GM12878 (cell line): ENCODE results near the gene ARMC3. TPM values are rescaled to one million over a fixed set of nuclear protein-coding genes. Genes with fewer than 3 reads are reported as not detected.

Experiments
- ATAC-seq: fragments of 200-7000 bp; cut with Tn5 transposase; 3 replicates; pipeline ENCODE4 v1.9.1; 2020; ENCODE audit warnings: mild to moderate bottlenecking, moderate library complexity
- BruUV-seq: library from RNA; stranded (reverse); fragments of 400-500 nt; replicated peaks from 2 replicates; lab custom pipeline; 2021; lab: Mats Ljungman, UMichigan
- CTCF ChIA-PET: fragments of 300-600 bp; sonication (Branson Sonifier 250); formaldehyde crosslinking; extraction: SDS; loops from one replicate; lab custom pipeline; 2021; ENCODE audit warnings: inconsistent platforms; lab: Yijun Ruan, JAX
- POLR2A ChIA-PET: fragments of 350-600 bp; formaldehyde crosslinking; extraction: SDS; loops from one replicate; lab custom pipeline; 2021; ENCODE audit warnings: inconsistent platforms; lab: Charles Lee
- RAD21 ChIA-PET: fragments of 300-600 bp; sonication (Branson Sonifier 250); formaldehyde crosslinking; loops from one replicate; lab custom pipeline; 2023; ENCODE audit warnings: antibody characterized with exemption; ENCODE audit not compliant: unreplicated experiment; lab: Charles Lee
- SMC1A ChIA-PET: fragments of 300-600 bp; sonication (Branson Sonifier 250); formaldehyde crosslinking; loops from one replicate; lab custom pipeline; 2023; ENCODE audit not compliant: unreplicated experiment, uncharacterized antibody; lab: Charles Lee
- DNase-seq: peaks from one replicate; pipeline ENCODE4 v3.0.0-alpha.2; 2011; ENCODE audit warnings: low read depth, low spot score
- FAIRE-seq: peaks from 3 replicates; lab custom pipeline; 2011; peaks lifted over from hg19 to GRCh38; lab: Jason Lieb, UNC
- H2AFZ ChIP-seq: 2 replicates; pipeline ENCODE4 v1.6.0; 2011; ENCODE audit warnings: low read depth, low read length, control low read depth; ENCODE audit not compliant: control insufficient read depth
- H3K27ac ChIP-seq: 2 replicates; pipeline ENCODE4 v1.5.1; 2011; ENCODE audit warnings: control low read depth; ENCODE audit not compliant: control insufficient read depth, insufficient read depth
- H3K27me3 ChIP-seq, 2 experiments: replicated peaks in 1 of 2; 2 replicates each; pipeline versions ENCODE4 v1.6.0 to v1.6.1; 2011; ENCODE audit warnings: low read length in 1 of 2; ENCODE audit not compliant: control insufficient read depth in 2 of 2, insufficient read depth in 2 of 2
- H3K36me3 ChIP-seq, 2 experiments: 2 replicates each; pipeline ENCODE4 v1.5.1; 2011; ENCODE audit warnings: low read length in 1 of 2; ENCODE audit not compliant: control insufficient read depth in 2 of 2, insufficient read depth in 2 of 2
- H3K4me1 ChIP-seq: 2 replicates; pipeline ENCODE4 v1.6.1; 2011; ENCODE audit warnings: mild to moderate bottlenecking, low read length, moderate library complexity, mixed read lengths; ENCODE audit not compliant: control insufficient read depth, insufficient read depth
- H3K4me2 ChIP-seq: 2 replicates; pipeline ENCODE4 v1.6.0; 2011; ENCODE audit warnings: control low read depth; ENCODE audit not compliant: control insufficient read depth, insufficient read depth
- H3K4me3 ChIP-seq: fragments of 200-600 bp; sonication (generic); 2 replicates; pipeline ENCODE4 v1.5.1; 2016
- H3K79me2 ChIP-seq: 2 replicates; pipeline ENCODE4 v1.6.0; 2011; ENCODE audit warnings: low read length; ENCODE audit not compliant: control insufficient read depth, insufficient read depth
- H3K9ac ChIP-seq: 2 replicates; pipeline ENCODE4 v1.8.0; 2011; ENCODE audit warnings: low read length, control low read depth, mixed read lengths; ENCODE audit not compliant: control insufficient read depth, insufficient read depth
- H3K9me3 ChIP-seq: replicated peaks from 3 replicates; pipeline ENCODE4 v1.5.1; 2011; ENCODE audit warnings: mild to moderate bottlenecking, low read length; ENCODE audit not compliant: control insufficient read depth, insufficient read depth
- H4K20me1 ChIP-seq: 2 replicates; pipeline ENCODE4 v1.6.0; 2011; ENCODE audit not compliant: control insufficient read depth, insufficient read depth
- ASH2L ChIP-seq: fragments of 300-600, 200-600 bp; sonication (generic); IDR thresholded peaks from 2 replicates; pipeline ENCODE4 v1.6.1; 2017; ENCODE audit warnings: low read depth, mild to moderate bottlenecking, borderline replicate concordance
- ETV6 ChIP-seq, 2 experiments: fragments of 450-650 bp in 1 of 2; IDR thresholded peaks in 1 of 2; conservative IDR thresholded peaks in 1 of 2; 2 replicates each; pipeline ENCODE4 v1.6.1; 2014; ENCODE audit warnings: antibody characterized with exemption in 1 of 2, borderline replicate concordance in 1 of 2, low read depth in 1 of 2, mild to moderate bottlenecking in 1 of 2, moderate library complexity in 1 of 2
- JUNB ChIP-seq: IDR thresholded peaks from 2 replicates; pipeline ENCODE4 v1.6.1; 2016; ENCODE audit warnings: antibody characterized with exemption, mild to moderate bottlenecking
- NR2C2 ChIP-seq: IDR thresholded peaks from 2 replicates; pipeline ENCODE4 v1.6.1; 2011; ENCODE audit warnings: borderline replicate concordance, low read depth; ENCODE audit not compliant: control insufficient read depth, insufficient read length
- PML ChIP-seq: IDR thresholded peaks from 2 replicates; pipeline ENCODE4 v1.6.1; 2012; ENCODE audit warnings: low read length, inconsistent platforms
- SIN3A ChIP-seq: IDR thresholded peaks from 2 replicates; pipeline ENCODE4 v1.6.1; 2012; ENCODE audit warnings: low read depth, low read length, improper control_type of control experiment
- SUPT20H ChIP-seq: IDR thresholded peaks from 2 replicates; pipeline ENCODE4 v1.6.1; 2011; ENCODE audit warnings: low read depth, mild to moderate bottlenecking, low read length, moderate library complexity, borderline replicate concordance; ENCODE audit not compliant: control insufficient read depth
- ZNF217 ChIP-seq: fragments of 450-650 bp; IDR thresholded peaks from 2 replicates; pipeline ENCODE4 v1.6.1; 2017; ENCODE audit warnings: antibody characterized with exemption, mild to moderate bottlenecking
- WGBS: methylation state at CpG from one replicate; pipeline ENCODE4 v1.1.6; 2016; ENCODE audit warnings: low lambda C conversion rate; ENCODE audit not compliant: insufficient replicate concordance, insufficient coverage; ENCODE audit errors: missing lambda C conversion rate; 5-methylcytosine and 5-hydroxymethylcytosine counted together
- in situ Hi-C: fragments of 300-500 bp; cut with MboI; formaldehyde crosslinking; loops from 9 replicates; pipeline ENCODE4 v1.14.3; 2018; ENCODE audit warnings: mixed read lengths
- intact Hi-C: fragments of 100-400 bp; cut with micrococcal nuclease; formaldehyde crosslinking; loops from one replicate; pipeline ENCODE4 v1.14.2; 2022; ENCODE audit not compliant: unreplicated experiment
- polyA plus RNA-seq, 11 experiments: library from polyadenylated mRNA; depleted of rRNA in 4 of 11; unstranded in 6 of 11; stranded (reverse) in 5 of 11; fragments of >200 nt; fragmentation: Nextera tagmentation in 4 of 11; fragmentation: Illumina TruSeq in 1 of 11; extraction: Ambion mirVana in 4 of 11; extraction: Trizol in 1 of 11; gene quantifications; 1 replicate in 1 of 11; 2 replicates in 10 of 11; pipeline versions ENCODE4 v1.2.1 to v1.2.3, GENCODE V29; 2011 to 2016; ENCODE audit warnings: inconsistent platforms in 2 of 11, missing spikeins in 2 of 11, low read depth in 1 of 11
- total RNA-seq, 4 experiments: library from RNA; depleted of rRNA in 3 of 4; stranded (reverse); fragments of >200 nt in 3 of 4; fragmentation: Illumina TruSeq in 1 of 4; extraction: Trizol in 1 of 4; gene quantifications; 2 replicates each; pipeline versions ENCODE4 v1.2.1 to v1.2.3, GENCODE V29; 2013 to 2021

The ARMC3 gene
- total and polyA plus RNA-seq, 10 of the 15 experiments (the other 5 are each of a cell fraction or from before 2014, with no cell fraction given), result 0.01 to 0.06 TPM; not detected in 8

GRCh38 chr10:22934726-22935125 lies 6.9 kb downstream of the ARMC3 start (continued):
- no peak for TF ChIP-seq ASH2L

GRCh38 chr10:22942437-22942836 lies 14.6 kb downstream of the ARMC3 start:
- no peak for TF ChIP-seq ETV6 (conservative IDR thresholded peaks at IDR 0.05 in 1 of 2, IDR thresholded peaks at IDR 0.05 in 1 of 2; ENCODE audit: borderline replicate concordance in 1 of 2, low read depth in 1 of 2)
- no peak for TF ChIP-seq PML
- TF ChIP-seq ZNF217, result no peak
- no peak for TF ChIP-seq NR2C2
- no peak for TF ChIP-seq JUNB
- TF ChIP-seq SUPT20H, result no peak
- TF ChIP-seq SIN3A, result no peak
- no peak overlapping the region for H3K9ac ChIP-seq
- in situ Hi-C loops (no loop called here), intact Hi-C loops (no loop called here)
- ChIA-PET RAD21 (no interaction called here), CTCF (no interaction called here), SMC1A (interaction anchor here (0.9 kb wide), 1 partner anchor 10 kb away, joined by 3 read pairs; no protein-coding TSS in a partner anchor), POLR2A (no interaction called here)
- WGBS, result 65% methylated on average over 1 of the region's 1 CpG
- ATAC-seq (no peak), FAIRE-seq (no peak), DNase-seq (no peak)
- no peaks in the 10 kb centered on the region for H3K27me3 ChIP-seq
- H2AFZ ChIP-seq, result no peak overlapping the region
- H3K4me3 ChIP-seq, result no peak overlapping the region
- H3K9me3 ChIP-seq, result no peaks in the 10 kb centered on the region
- no peaks in the 10 kb centered on the region for H3K79me2 ChIP-seq
- no TSS peak for BruUV-seq
- H3K4me2 ChIP-seq, result no peak overlapping the region
- H3K27ac ChIP-seq, result no peak overlapping the region
- peaks cover 3% of the 10 kb centered on the region for H3K4me1 ChIP-seq
- H4K20me1 ChIP-seq, result no peaks in the 10 kb centered on the region
- no peaks in the 10 kb centered on the region for H3K36me3 ChIP-seq
